Sciatic nerve (tissue), 2 donors: ENCODE data around the gene VPS54. TPM values are rescaled to one million over a fixed set of nuclear protein-coding genes. Genes with fewer than 3 reads are reported as not detected.
"Not testable (repeated sequence)": the region's sequence is repeated elsewhere in the genome, so short reads cannot be mapped to it uniquely, and the experiment has no call there.

Experiments used
- ATAC-seq: fragments of 200-7000 bp; cut with Tn5 transposase; one replicate; pipeline ENCODE4 v1.9.1; 2020; ENCODE audit warnings: mild to moderate bottlenecking, moderate library complexity
- DNase-seq: peaks from one replicate; pipeline ENCODE4 v3.0.0-alpha.2; 2020; ENCODE audit warnings: low spot score
- intact Hi-C: fragments of 100-400 bp; cut with DNase I; formaldehyde crosslinking; loops from one replicate; pipeline ENCODE4 v1.14.2; 2022
- total RNA-seq: library from RNA; stranded (reverse); fragmentation: NEBNext Ultra II Directional; extraction: Animal tissue kit (Norgen Biotek cat#: 25700); gene quantifications from one replicate; pipeline ENCODE4 v1.2.1, GENCODE V29; 2021
- donor health status: DM: no; HTN: no; CAD: no.
- donor health status: DM: no; HTN: no; CAD: no.

The VPS54 gene
- total RNA-seq, 1 donor from 2014 or later = 27.9 TPM

GRCh38 chr2:63996582-63997198 lies 22.5 kb downstream of the VPS54 start:
- DNase-seq, intact Hi-C loops, ATAC-seq: not testable (repeated sequence)

- ATAC-seq, DNase-seq, intact Hi-C loops: not testable (repeated sequence)
Measured at GRCh38 chr2:63994329-63995070, 24.7 kb downstream of the VPS54 start.

GRCh38 chr2:63993871-63994270 lies 25.4 kb downstream of the VPS54 start:
- DNase-seq = no peak
- ATAC-seq = no peak
- intact Hi-C loops = no loop called here

DNA sequence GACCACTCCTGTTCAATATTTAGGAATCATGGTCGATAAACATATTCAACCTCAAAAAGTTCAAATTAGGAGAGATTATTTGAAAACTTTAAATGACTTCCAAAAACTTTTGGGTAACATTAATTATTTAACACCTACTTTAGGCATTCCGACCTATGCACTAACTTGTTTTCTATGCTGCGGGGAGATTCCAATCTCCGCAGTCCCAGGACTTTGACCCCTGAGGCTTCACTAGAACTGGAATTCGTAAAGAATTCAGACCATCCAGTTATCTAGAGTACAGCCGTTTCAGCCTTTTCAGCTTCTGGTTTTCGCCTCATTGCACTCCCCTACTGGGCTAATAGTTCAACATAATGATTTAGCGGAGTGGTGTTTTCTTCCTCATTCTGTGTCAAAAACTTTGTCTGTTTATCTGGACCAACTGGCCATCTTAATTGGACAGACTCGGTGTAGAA lies 26.1 kb downstream of the VPS54 start:
- intact Hi-C loops, DNase-seq, ATAC-seq: not testable (repeated sequence)

GRCh38 chr2:63992061-63992685 lies 27.1 kb downstream of the VPS54 start:
- DNase-seq (no peak), ATAC-seq (no peak)
- intact Hi-C loops = no loop called here

GRCh38 chr2:63991173-63991999 lies 27.8 kb downstream of the VPS54 start:
- DNase-seq, intact Hi-C loops, ATAC-seq: not testable (repeated sequence)

DNA sequence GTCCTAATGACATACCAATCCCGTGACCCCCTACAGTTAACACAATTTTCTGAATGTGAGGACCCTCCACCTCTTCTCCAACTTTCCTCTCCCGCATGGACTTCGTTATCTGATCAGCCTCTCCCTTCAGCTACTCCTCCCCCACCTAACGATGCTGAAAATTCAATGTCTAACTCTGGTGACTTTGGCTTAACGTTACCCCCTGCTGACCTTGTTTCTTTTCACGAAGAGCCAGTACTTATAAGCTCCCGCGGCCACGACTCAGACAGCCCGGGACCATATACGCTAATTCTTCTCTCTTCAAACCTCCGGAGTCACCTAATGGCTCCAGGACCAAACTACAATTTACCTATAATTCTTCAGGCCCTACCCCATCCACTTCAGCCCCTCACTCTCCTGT lies 29.2 kb downstream of the VPS54 start:
- DNase-seq (no peak), ATAC-seq (no peak)
- intact Hi-C loops = no loop called here

- intact Hi-C loops, ATAC-seq, DNase-seq: not testable (repeated sequence)
Measured at GRCh38 chr2:63988842-63989436, 30.3 kb downstream of the VPS54 start.

- DNase-seq = no peak
- intact Hi-C loops = no loop called here
- ATAC-seq = no peak
Measured at GRCh38 chr2:63984606-63985359, 34.4 kb downstream of the VPS54 start.

GRCh38 chr2:63983986-63984605 lies 35.1 kb downstream of the VPS54 start:
- ATAC-seq = no peak
- intact Hi-C loops = no loop called here

DNA sequence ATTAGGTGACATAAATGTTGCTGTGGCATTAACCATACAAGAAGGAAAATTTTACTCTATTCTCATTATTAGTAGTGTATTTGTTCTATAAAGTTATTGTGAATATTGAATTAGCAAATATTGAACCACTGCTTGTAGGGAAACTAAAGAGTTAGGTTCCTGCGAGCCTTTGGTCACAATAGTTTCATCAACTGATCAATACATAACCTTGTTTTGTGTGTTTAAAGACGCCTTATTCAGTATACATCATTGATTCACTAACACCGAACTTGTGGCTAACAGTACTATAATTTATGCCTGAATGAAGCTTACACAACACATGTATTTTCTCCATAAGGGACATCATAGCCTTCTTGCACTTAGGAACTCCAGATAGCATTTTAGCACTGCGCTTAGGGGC lies 36.9 kb downstream of the VPS54 start:
- DNase-seq (no peak), ATAC-seq (no peak)
- intact Hi-C loops = no loop called here

More at GRCh38 chr2:63983986-63984605, 35.1 kb downstream of the VPS54 start:
- no peak for DNase-seq

DNA sequence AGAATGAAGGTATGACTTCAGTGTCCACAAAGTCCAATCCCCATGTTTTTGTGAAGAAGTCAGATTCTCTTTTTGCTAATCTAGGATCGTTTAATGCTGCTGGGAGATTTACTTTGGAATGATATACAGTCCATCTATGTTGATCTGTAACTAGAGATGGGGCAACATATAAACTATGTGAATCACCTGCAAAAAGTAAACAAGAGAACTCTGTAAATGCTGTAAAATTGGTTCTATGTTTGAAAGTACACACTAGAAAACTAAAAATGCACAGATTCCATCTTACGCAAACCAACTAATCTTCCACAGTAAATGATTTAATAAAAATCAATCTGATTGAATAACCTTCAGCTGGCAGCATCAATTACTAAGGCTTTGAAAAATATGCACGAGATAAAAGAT lies 37.5 kb downstream of the VPS54 start:
- intact Hi-C loops = no loop called here
- DNase-seq (no peak), ATAC-seq (no peak)

DNA sequence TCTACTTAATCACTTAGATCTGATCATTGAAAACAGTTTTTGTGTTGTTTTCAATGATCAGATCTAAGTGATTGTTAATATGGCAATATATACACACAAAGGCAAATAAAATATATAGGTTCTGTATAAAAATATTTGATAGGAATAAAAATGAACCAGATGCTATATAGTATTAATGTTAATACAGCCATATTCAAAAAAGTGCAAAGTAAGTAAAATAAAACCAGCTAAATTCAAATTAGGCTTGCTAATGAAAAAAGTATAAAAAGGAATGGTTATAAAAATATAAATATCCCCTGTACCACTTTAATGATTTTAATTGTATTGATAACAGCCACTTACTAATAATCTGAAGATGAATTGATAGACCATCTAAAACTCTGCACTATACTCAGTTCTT lies 38.4 kb downstream of the VPS54 start:
- intact Hi-C loops = no loop called here
- no peak for ATAC-seq
- DNase-seq = no peak

DNA sequence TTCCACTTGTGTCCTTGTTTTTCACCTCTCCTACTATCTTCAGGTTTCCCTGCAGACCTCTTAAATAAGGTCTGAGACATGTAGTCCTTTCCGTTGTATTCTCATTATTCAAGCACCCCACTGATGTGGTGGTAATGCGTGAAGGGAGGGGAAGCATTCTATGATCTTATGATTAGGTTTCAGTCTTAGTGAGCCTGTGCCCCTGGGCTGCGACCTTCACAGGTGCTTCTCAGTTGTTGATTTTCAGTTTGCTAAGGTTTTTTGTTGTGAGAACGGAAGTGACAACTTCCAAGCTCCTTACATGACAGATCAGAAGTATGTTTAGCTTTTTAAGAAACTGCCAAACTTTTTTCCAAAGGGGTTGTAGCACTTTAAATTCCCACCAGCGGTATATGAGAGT lies 41.3 kb downstream of the VPS54 start:
- intact Hi-C loops = no loop called here
- no peak for ATAC-seq
- no peak for DNase-seq

- ATAC-seq (no peak), DNase-seq (no peak)
- intact Hi-C loops = no loop called here
Measured at GRCh38 chr2:63976125-63976510, 43.1 kb downstream of the VPS54 start.

DNA sequence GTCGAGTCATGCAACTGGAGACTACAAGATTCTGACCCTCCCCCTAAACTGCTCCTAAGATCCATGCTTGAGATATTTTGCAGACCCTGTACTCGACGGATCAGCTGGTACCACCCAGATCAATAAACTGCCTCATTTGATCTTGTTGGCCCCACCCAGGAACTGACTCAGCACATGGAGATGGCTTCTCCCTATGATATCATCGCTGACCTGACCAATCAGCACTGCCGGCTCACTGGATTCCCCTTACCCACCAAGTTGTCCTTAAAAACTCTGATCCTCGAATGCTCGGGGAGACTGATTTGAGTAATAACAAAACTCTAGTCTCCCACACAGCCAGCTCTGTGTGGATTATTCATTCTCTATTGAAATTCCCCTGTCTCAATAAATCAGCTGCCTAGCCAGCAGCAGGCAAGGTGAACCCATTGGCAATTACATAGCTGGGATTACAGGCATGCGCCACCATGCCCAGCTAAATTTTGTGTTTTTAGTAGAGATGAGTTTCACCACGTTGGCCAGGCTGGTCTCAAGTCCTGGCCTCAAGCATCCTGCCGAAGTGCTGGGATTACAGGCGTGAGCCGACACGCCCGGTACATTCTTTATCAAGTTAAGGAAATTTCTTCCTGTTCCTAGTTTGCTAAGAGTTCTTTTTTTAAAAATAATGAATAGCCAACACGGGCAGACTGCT lies 43.6 kb downstream of the VPS54 start:
- ATAC-seq (no peak), DNase-seq (no peak)
- intact Hi-C loops = no loop called here

DNA sequence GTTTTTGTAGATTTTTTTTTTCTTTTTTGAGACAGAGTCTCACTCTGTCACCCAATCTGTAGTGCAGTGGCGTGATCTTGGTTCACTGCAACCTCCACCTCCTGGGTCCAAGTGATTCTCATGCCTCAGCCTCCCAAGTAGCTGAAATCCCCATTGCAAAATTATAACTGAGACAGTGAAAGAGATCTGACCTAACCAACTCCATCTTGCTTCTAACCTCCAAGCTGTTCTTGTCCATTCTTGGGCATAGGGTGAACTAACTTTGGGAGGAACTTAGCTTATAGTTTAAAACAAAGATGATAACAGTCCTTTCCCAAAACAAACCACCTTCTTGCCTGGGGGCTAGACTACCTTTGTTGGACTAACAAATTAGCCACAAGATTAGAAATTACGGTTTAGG lies 44.2 kb downstream of the VPS54 start:
- ATAC-seq, DNase-seq, intact Hi-C loops: not testable (repeated sequence)
